SK-N-SH (cell line): ENCODE results near the gene LRRC56. TPM values are rescaled to one million over a fixed set of nuclear protein-coding genes. Genes with fewer than 3 reads are reported as not detected.

Experiments used
- CTCF ChIA-PET: fragments of 300-600, 350-600 bp; formaldehyde crosslinking; extraction: SDS; loops from one replicate; lab custom pipeline; 2021; lab: Yijun Ruan, JAX
- POLR2A ChIA-PET: fragments of 350-600 bp; sonication (Branson Sonifier 250); formaldehyde crosslinking; extraction: SDS; loops from one replicate; lab custom pipeline; 2020; ENCODE audit warnings: antibody characterized with exemption, inconsistent platforms; lab: Yijun Ruan, JAX
- DNase-seq: peaks from one replicate; pipeline ENCODE4 v3.0.0; 2012
- H2AFZ ChIP-seq: fragments of 200-600 bp; sonication (generic); 2 replicates; pipeline ENCODE4 v1.8.1; 2016; ENCODE audit warnings: antibody characterized with exemption, mild to moderate bottlenecking, low read depth
- H3F3A ChIP-seq: fragments of 200-600 bp; sonication (generic); replicated peaks from 2 replicates; pipeline ENCODE3; 2016; ENCODE audit warnings: antibody characterized with exemption, mild to moderate bottlenecking; ENCODE audit not compliant: insufficient read depth
- H3K27ac ChIP-seq, 2 experiments: fragments of 200-500 bp in 1 of 2; fragments of 200-600 bp in 1 of 2; sonication (Bioruptor generic) in 1 of 2; sonication (generic), shearing (Covaris generic) in 1 of 2; 2 replicates each; pipeline versions ENCODE4 v1.5.1 to v1.6.1; 2014 to 2016; ENCODE audit warnings: low read depth in 2 of 2, inconsistent platforms in 1 of 2, low read length in 1 of 2, mild to moderate bottlenecking in 1 of 2, mixed read lengths in 1 of 2
- H3K27me3 ChIP-seq: fragments of 200-600 bp; sonication (generic), shearing (Covaris generic); 2 replicates; pipeline ENCODE4 v1.6.1; 2016; ENCODE audit warnings: mixed run types; ENCODE audit not compliant: insufficient read depth
- H3K36me3 ChIP-seq, 2 experiments: fragments of 200-500 bp in 1 of 2; fragments of 200-600 bp in 1 of 2; sonication (Bioruptor generic) in 1 of 2; sonication (generic) in 1 of 2; replicated peaks in 1 of 2; 2 replicates each; pipeline versions ENCODE3 to v1.5.1; 2014 to 2016; ENCODE audit warnings: low read length in 1 of 2, mild to moderate bottlenecking in 1 of 2; ENCODE audit not compliant: insufficient read depth in 2 of 2, control insufficient read depth in 1 of 2
- H3K4me1 ChIP-seq, 2 experiments: fragments of 200-500 bp in 1 of 2; fragments of 200-600 bp in 1 of 2; sonication (Bioruptor generic) in 1 of 2; sonication (generic), shearing (Covaris generic) in 1 of 2; 2 replicates each; pipeline versions ENCODE4 v1.5.1 to v1.6.1; 2014 to 2016; ENCODE audit warnings: low read depth in 1 of 2, low read length in 1 of 2, mixed run types in 1 of 2; ENCODE audit not compliant: insufficient read depth in 2 of 2, control insufficient read depth in 1 of 2
- H3K4me2 ChIP-seq: fragments of 200-600 bp; sonication (generic), shearing (Covaris generic); 2 replicates; pipeline ENCODE4 v1.6.1; 2017; ENCODE audit warnings: mixed run types
- H3K4me3 ChIP-seq, 2 experiments: fragments of 200-500 bp in 1 of 2; fragments of 200-600 bp in 1 of 2; sonication (Bioruptor generic) in 1 of 2; sonication (generic), shearing (Covaris generic) in 1 of 2; 2 replicates each; pipeline versions ENCODE4 v1.5.1 to v1.8.1; 2014 to 2016; ENCODE audit warnings: low read depth in 2 of 2, inconsistent platforms in 1 of 2, low read length in 1 of 2, mild to moderate bottlenecking in 1 of 2, mixed read lengths in 1 of 2, moderate library complexity in 1 of 2
- H3K79me2 ChIP-seq: fragments of 200-600 bp; sonication (generic); 2 replicates; pipeline ENCODE4 v1.8.1; 2017; ENCODE audit warnings: mild to moderate bottlenecking; ENCODE audit not compliant: insufficient read depth
- H3K9ac ChIP-seq: fragments of 200-600 bp; sonication (generic); 2 replicates; pipeline ENCODE4 v1.6.1; 2017; ENCODE audit warnings: mixed run types
- H3K9me2 ChIP-seq: fragments of 200-600 bp; sonication (generic); 2 replicates; pipeline ENCODE4 v1.6.1; 2017; ENCODE audit warnings: mixed run types
- H3K9me3 ChIP-seq: fragments of 200-600 bp; sonication (generic); 2 replicates; pipeline ENCODE4 v1.6.1; 2017; ENCODE audit warnings: mixed run types, mild to moderate bottlenecking, moderate library complexity
- H4K20me1 ChIP-seq: fragments of 200-600 bp; sonication (generic); 2 replicates; pipeline ENCODE4 v1.6.1; 2017; ENCODE audit warnings: mild to moderate bottlenecking, mixed run types; ENCODE audit not compliant: insufficient read depth
- CHD2 ChIP-seq: fragments of 150-350 bp; IDR thresholded peaks from 2 replicates; pipeline ENCODE4 v1.6.1; 2018; ENCODE audit warnings: low read length; ENCODE audit not compliant: partially characterized antibody
- CTCF ChIP-seq: fragments of 200-600 bp; sonication (generic); IDR thresholded peaks from 2 replicates; pipeline ENCODE4 v1.6.1; 2017; ENCODE audit warnings: antibody characterized with exemption, mild to moderate bottlenecking, moderate library complexity
- ELF1 ChIP-seq: IDR thresholded peaks from 2 replicates; pipeline ENCODE4 v1.4.0; 2012
- FOSL2 ChIP-seq: IDR thresholded peaks from 2 replicates; pipeline ENCODE4 v1.4.0; 2012; ENCODE audit warnings: low read depth, mild to moderate bottlenecking, moderate library complexity, borderline replicate concordance
- FOXJ3 ChIP-seq: sonication (generic); formaldehyde crosslinking; IDR thresholded peaks from 2 replicates; pipeline ENCODE4 v1.5.1; 2020; ENCODE audit warnings: mild to moderate bottlenecking, missing genetic modification reagents
- FOXM1 ChIP-seq: IDR thresholded peaks from 2 replicates; pipeline ENCODE4 v1.4.0; 2012; ENCODE audit warnings: low read depth, mild to moderate bottlenecking
- IRF3 ChIP-seq: fragments of 150-350 bp; IDR thresholded peaks from 2 replicates; pipeline ENCODE4 v1.6.1; 2016; ENCODE audit warnings: mild to moderate bottlenecking, low read depth, low read length
- JUND ChIP-seq: IDR thresholded peaks from 2 replicates; pipeline ENCODE4 v1.4.0; 2012
- MAX ChIP-seq: IDR thresholded peaks from 2 replicates; pipeline ENCODE4 v1.4.0; 2012; ENCODE audit warnings: low read depth
- MEF2A ChIP-seq: IDR thresholded peaks from 2 replicates; pipeline ENCODE4 v1.4.0; 2012; ENCODE audit warnings: low read depth, borderline replicate concordance
- NFIC ChIP-seq: IDR thresholded peaks from 2 replicates; pipeline ENCODE4 v1.4.0; 2012; ENCODE audit warnings: borderline replicate concordance
- RAD21 ChIP-seq: IDR thresholded peaks from 2 replicates; pipeline ENCODE4 v1.6.1; 2012; ENCODE audit warnings: mild to moderate bottlenecking, low read length
- RFX5 ChIP-seq: IDR thresholded peaks from 2 replicates; pipeline ENCODE4 v1.6.1; 2012; ENCODE audit warnings: mild to moderate bottlenecking, improper control_type of control experiment, low read length
- RXRA ChIP-seq: IDR thresholded peaks from 2 replicates; pipeline ENCODE4 v1.4.0; 2012; ENCODE audit warnings: low read depth, mild to moderate bottlenecking, borderline replicate concordance
- SIN3A ChIP-seq: IDR thresholded peaks from 2 replicates; pipeline ENCODE4 v1.6.1; 2012; ENCODE audit warnings: low read depth, mild to moderate bottlenecking, low read length, moderate library complexity, borderline replicate concordance
- SMC3 ChIP-seq: IDR thresholded peaks from 2 replicates; pipeline ENCODE4 v1.6.1; 2012; ENCODE audit warnings: low read depth, low read length, improper control_type of control experiment
- TAF1 ChIP-seq: IDR thresholded peaks from 2 replicates; pipeline ENCODE4 v1.6.1; 2012; ENCODE audit warnings: low read depth, mild to moderate bottlenecking, low read length, moderate library complexity, borderline replicate concordance
- TEAD4 ChIP-seq: IDR thresholded peaks from 2 replicates; pipeline ENCODE4 v1.4.0; 2012; ENCODE audit warnings: mild to moderate bottlenecking, borderline replicate concordance; ENCODE audit not compliant: insufficient read depth
- USF1 ChIP-seq: IDR thresholded peaks from 2 replicates; pipeline ENCODE4 v1.4.0; 2012; ENCODE audit warnings: low read depth, borderline replicate concordance
- WGBS: methylation state at CpG from one replicate; pipeline ENCODE4 v1.1.6; 2017; ENCODE audit warnings: low lambda C conversion rate; 5-methylcytosine and 5-hydroxymethylcytosine counted together
- polyA plus RNA-seq, 3 experiments: library from polyadenylated mRNA; depleted of rRNA; stranded (reverse); fragments of >200 nt; gene quantifications; 2 replicates each; pipeline ENCODE4 v1.2.3, GENCODE V29; 2012

The LRRC56 gene
- polyA plus RNA-seq, 1 of the 3 experiments (the other 2 are of a cell fraction) = 1.2 TPM

- no peak overlapping the region for H2AFZ ChIP-seq
- no peaks in the 10 kb centered on the region for H3K4me1 ChIP-seq
- no peaks in the 10 kb centered on the region for H3K27me3 ChIP-seq
- no peaks in the 10 kb centered on the region for H3K9me2 ChIP-seq
- no peaks in the 10 kb centered on the region for H3F3A ChIP-seq
- H3K9me3 ChIP-seq = no peaks in the 10 kb centered on the region
- H3K4me3 ChIP-seq = no peak overlapping the region
- no peaks in the 10 kb centered on the region for H3K79me2 ChIP-seq
- ChIA-PET POLR2A (no interaction called here), CTCF (interaction anchor here (2.0 kb wide), 1 partner anchor 22 kb away, joined by 7 read pairs; no protein-coding TSS in a partner anchor)
- 88% methylated on average over 14 of the region's 20 CpGs for WGBS
- DNase-seq = no peak
- H3K36me3 ChIP-seq = no peaks in the 10 kb centered on the region
- no peak overlapping the region for H3K4me2 ChIP-seq
- H4K20me1 ChIP-seq = no peaks in the 10 kb centered on the region
- no peak for TF ChIP-seq SMC3
- TF ChIP-seq JUND = no peak
- TF ChIP-seq NFIC = no peak
- no peak for TF ChIP-seq ELF1
- TF ChIP-seq RAD21 = no peak
- TF ChIP-seq FOXJ3 (CRISPR knock-in tag) = no peak
- no peak for TF ChIP-seq USF1
- no peak for TF ChIP-seq CTCF
- no peak for TF ChIP-seq RXRA
- TF ChIP-seq TEAD4 = no peak
- no peak for TF ChIP-seq CHD2
- no peak for TF ChIP-seq SIN3A
- no peak for TF ChIP-seq FOSL2
- no peak for TF ChIP-seq RFX5
- TF ChIP-seq MAX = no peak
- H3K9ac ChIP-seq = no peak overlapping the region
- no peak overlapping the region for H3K27ac ChIP-seq
Measured at GRCh38 chr11:541433-541885, 4.1 kb downstream of the LRRC56 start.

DNA sequence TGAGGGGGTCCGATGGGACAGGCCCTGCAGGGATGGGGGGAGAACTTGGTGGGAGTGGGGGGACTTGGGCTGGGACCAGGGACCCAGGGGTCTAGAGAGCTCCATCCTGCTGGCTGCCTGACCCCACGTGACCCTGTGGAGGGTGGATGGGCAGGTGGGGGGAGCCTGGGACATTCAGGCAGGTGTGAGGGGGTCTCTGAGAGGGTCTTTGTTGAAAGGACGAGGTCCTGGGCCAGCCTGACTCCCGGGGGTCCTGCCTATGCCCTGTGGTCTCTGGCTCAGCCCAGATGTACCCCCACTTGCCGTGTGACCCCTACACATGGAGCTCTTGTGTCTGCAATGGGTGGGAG lies 7.5 kb downstream of the LRRC56 start:
- H3K27ac ChIP-seq = no peak overlapping the region
- H4K20me1 ChIP-seq = no peaks in the 10 kb centered on the region
- H3K9ac ChIP-seq = no peak overlapping the region
- WGBS = 34% methylated on average over 4 of the region's 5 CpGs
- TF ChIP-seq IRF3 (no peak), ELF1 (no peak), CTCF (no peak), TAF1 (no peak), SIN3A (no peak), FOXM1 (no peak), MEF2A (no peak)
- DNase-seq = no peak
- H2AFZ ChIP-seq = no peak overlapping the region
- no peaks in the 10 kb centered on the region for H3F3A ChIP-seq
- H3K27me3 ChIP-seq = no peaks in the 10 kb centered on the region
- H3K4me3 ChIP-seq = no peak overlapping the region
- H3K36me3 ChIP-seq = no peaks in the 10 kb centered on the region
- no peaks in the 10 kb centered on the region for H3K79me2 ChIP-seq
- no peak overlapping the region for H3K4me2 ChIP-seq
- H3K4me1 ChIP-seq = no peaks in the 10 kb centered on the region
- no peaks in the 10 kb centered on the region for H3K9me2 ChIP-seq
- no peaks in the 10 kb centered on the region for H3K9me3 ChIP-seq
- CTCF ChIA-PET = interaction anchor here (0.8 to 1.9 kb wide), 3 partner anchors 9 to 17 kb away, joined by 3 to 12 read pairs (median 3); partner anchors contain the start of gene HRAS
- POLR2A ChIA-PET = no interaction called here
